PC-9 (cell line): ENCODE data around the gene HPGD. TPM values are rescaled to one million over a fixed set of nuclear protein-coding genes. Genes with fewer than 3 reads are reported as not detected.

ENCODE experiments used
- BruUV-seq: library from RNA; stranded (reverse); fragments of 400-500 nt; replicated peaks from 2 replicates; lab custom pipeline; 2021; lab: Mats Ljungman, UMichigan
- CTCF ChIA-PET: fragments of 300-600 bp; sonication (Branson Sonifier 250); formaldehyde crosslinking; loops from one replicate; lab custom pipeline; 2022; ENCODE audit warnings: antibody characterized with exemption; lab: Charles Lee
- POLR2A ChIA-PET: fragments of 300-600 bp; sonication (Branson Sonifier 250); formaldehyde crosslinking; loops from one replicate; lab custom pipeline; 2022; ENCODE audit warnings: antibody characterized with exemption; ENCODE audit not compliant: unreplicated experiment; lab: Charles Lee
- DNase-seq, 2 experiments: peaks; one replicate each; pipeline versions ENCODE4 v3.0.0 to v3.0.0-alpha.2; 2015 to 2022; ENCODE audit warnings: mixed read lengths in 1 of 2
- H2AFZ ChIP-seq: fragments of 200-600 bp; sonication (generic); 2 replicates; pipeline ENCODE4 v1.8.1; 2017; ENCODE audit warnings: antibody characterized with exemption
- H3F3A ChIP-seq: fragments of 200-600 bp; sonication (generic); 2 replicates; pipeline ENCODE4 v1.8.1; 2017; ENCODE audit warnings: antibody characterized with exemption, mild to moderate bottlenecking, low read depth; ENCODE audit not compliant: insufficient read depth
- H3K27ac ChIP-seq: fragments of 200-600 bp; sonication (generic); 2 replicates; pipeline ENCODE4 v1.6.1; 2016; ENCODE audit warnings: mixed run types
- H3K27me3 ChIP-seq: fragments of 200-600 bp; sonication (generic); 2 replicates; pipeline ENCODE4 v1.6.1; 2016; ENCODE audit warnings: low read depth, mixed run types; ENCODE audit not compliant: insufficient read depth
- H3K36me3 ChIP-seq: fragments of 200-600 bp; sonication (generic); 2 replicates; pipeline ENCODE4 v1.6.1; 2016; ENCODE audit warnings: low read depth, mixed run types
- H3K4me1 ChIP-seq: fragments of 200-600 bp; sonication (generic); replicated peaks from 2 replicates; pipeline ENCODE4 v1.6.1; 2016; ENCODE audit warnings: mixed run types; ENCODE audit not compliant: insufficient read depth
- H3K4me2 ChIP-seq: fragments of 200-600 bp; sonication (generic); 2 replicates; pipeline ENCODE4 v1.6.1; 2017; ENCODE audit warnings: mixed run types
- H3K4me3 ChIP-seq: fragments of 200-600 bp; sonication (generic); 2 replicates; pipeline ENCODE4 v1.6.1; 2016; ENCODE audit warnings: mixed run types
- H3K79me2 ChIP-seq: fragments of 200-600 bp; sonication (generic); 2 replicates; pipeline ENCODE4 v1.6.1; 2017; ENCODE audit warnings: low read depth, mixed run types
- H3K9me2 ChIP-seq: fragments of 200-600 bp; sonication (generic); 2 replicates; pipeline ENCODE4 v1.8.1; 2017; ENCODE audit warnings: mild to moderate bottlenecking; ENCODE audit not compliant: insufficient read depth
- H3K9me3 ChIP-seq: fragments of 200-600 bp; sonication (generic); 2 replicates; pipeline ENCODE4 v1.8.1; 2016; ENCODE audit warnings: low read depth; ENCODE audit not compliant: insufficient read depth
- H4K20me1 ChIP-seq: fragments of 200-600 bp; sonication (generic); 2 replicates; pipeline ENCODE4 v1.8.1; 2017; ENCODE audit not compliant: insufficient read depth
- EZH2 ChIP-seq: fragments of 200-600 bp; sonication (generic); IDR thresholded peaks from 2 replicates; pipeline ENCODE4 v1.8.0; 2017; ENCODE audit warnings: antibody characterized with exemption, low read depth
- intact Hi-C: fragments of 100-400 bp; cut with micrococcal nuclease; formaldehyde crosslinking; loops from one replicate; pipeline ENCODE4 v1.10.0; 2022; ENCODE audit not compliant: unreplicated experiment
- total RNA-seq: library from RNA; stranded (reverse); gene quantifications from 2 replicates; pipeline ENCODE4 v1.2.3, GENCODE V29; 2021
- TF ChIP-seq, protein P1 (sequence below): fragments of 200-600 bp; sonication (generic); conservative IDR thresholded peaks from 2 replicates; pipeline ENCODE4 v1.6.1; 2017; ENCODE audit warnings: mixed run types, antibody characterized with exemption, mild to moderate bottlenecking, moderate library complexity

HPGD gene
- total RNA-seq, 1 experiment from 2014 or later: 0.96 TPM

DNA sequence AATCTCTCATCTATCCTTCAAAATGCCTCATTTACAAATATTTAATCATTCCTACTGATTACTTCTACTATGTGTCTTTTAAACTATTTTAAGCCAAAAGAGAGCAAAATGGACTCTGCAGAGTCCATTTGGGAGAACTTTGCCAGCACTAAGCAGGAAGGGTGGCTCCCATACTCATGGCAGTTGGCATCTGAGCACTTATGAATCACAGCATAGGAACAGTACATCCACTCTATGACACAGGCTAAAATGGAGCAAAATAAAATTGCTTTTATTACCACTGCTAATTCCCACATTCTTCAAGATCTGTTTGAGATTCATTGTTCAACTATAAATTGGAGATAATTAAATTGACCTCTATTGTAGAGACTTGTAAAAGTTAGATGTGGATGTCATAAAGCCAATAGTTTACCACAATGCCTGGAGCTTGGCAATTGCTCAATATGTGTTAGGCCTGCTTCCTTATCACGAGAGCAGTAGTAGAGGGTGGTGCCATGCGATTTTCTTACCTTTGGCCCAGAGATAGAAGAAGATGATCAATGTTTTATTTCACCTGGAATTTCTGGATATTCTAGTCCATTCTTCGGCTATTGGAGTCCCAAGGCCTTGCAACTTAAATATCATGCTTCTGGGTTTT lies 19.1 kb downstream of the HPGD start:
- Histone ChIP-seq H3K4me1 (no peaks in the 10 kb centered on the region), H3K27ac (no peak overlapping the region), H4K20me1 (no peaks in the 10 kb centered on the region), H3K4me3 (no peak overlapping the region), H3K9me2 (no peaks in the 10 kb centered on the region), H3K27me3 (no peaks in the 10 kb centered on the region), H3K4me2 (no peak overlapping the region), H3K79me2 (no peaks in the 10 kb centered on the region), H3K9me3 (no peaks in the 10 kb centered on the region), H3K36me3 (no peaks in the 10 kb centered on the region), H2AFZ (no peak overlapping the region), H3F3A (no peaks in the 10 kb centered on the region)
- no peak for DNase-seq
- CTCF ChIA-PET: interaction anchor here (0.7 kb wide), 1 partner anchor 30 kb away, joined by 4 read pairs; no protein-coding TSS in a partner anchor
- POLR2A ChIA-PET: no interaction called here
- TF ChIP-seq, protein P1, sequence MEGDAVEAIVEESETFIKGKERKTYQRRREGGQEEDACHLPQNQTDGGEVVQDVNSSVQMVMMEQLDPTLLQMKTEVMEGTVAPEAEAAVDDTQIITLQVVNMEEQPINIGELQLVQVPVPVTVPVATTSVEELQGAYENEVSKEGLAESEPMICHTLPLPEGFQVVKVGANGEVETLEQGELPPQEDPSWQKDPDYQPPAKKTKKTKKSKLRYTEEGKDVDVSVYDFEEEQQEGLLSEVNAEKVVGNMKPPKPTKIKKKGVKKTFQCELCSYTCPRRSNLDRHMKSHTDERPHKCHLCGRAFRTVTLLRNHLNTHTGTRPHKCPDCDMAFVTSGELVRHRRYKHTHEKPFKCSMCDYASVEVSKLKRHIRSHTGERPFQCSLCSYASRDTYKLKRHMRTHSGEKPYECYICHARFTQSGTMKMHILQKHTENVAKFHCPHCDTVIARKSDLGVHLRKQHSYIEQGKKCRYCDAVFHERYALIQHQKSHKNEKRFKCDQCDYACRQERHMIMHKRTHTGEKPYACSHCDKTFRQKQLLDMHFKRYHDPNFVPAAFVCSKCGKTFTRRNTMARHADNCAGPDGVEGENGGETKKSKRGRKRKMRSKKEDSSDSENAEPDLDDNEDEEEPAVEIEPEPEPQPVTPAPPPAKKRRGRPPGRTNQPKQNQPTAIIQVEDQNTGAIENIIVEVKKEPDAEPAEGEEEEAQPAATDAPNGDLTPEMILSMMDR: no peak
- TF ChIP-seq EZH2: no peak
- intact Hi-C loops: no loop called here
- BruUV-seq: no TSS peak

GRCh38 chr4:174496631-174497432 lies 25.5 kb downstream of the HPGD start:
- no TSS peak for BruUV-seq
- DNase-seq: no peak
- CTCF ChIA-PET: no interaction called here
- H3K36me3 ChIP-seq: no peaks in the 10 kb centered on the region
- no peaks in the 10 kb centered on the region for H3K27me3 ChIP-seq
- no peak overlapping the region for H3K4me2 ChIP-seq
- no peaks in the 10 kb centered on the region for H3K79me2 ChIP-seq
- intact Hi-C loops: no loop called here
- H3K4me3 ChIP-seq: no peak overlapping the region
- H3F3A ChIP-seq: no peaks in the 10 kb centered on the region
- POLR2A ChIA-PET: no interaction called here
- H2AFZ ChIP-seq: no peak overlapping the region
- no peaks in the 10 kb centered on the region for H4K20me1 ChIP-seq
- TF ChIP-seq EZH2: no peak
- TF ChIP-seq, protein P1: no peak
- H3K9me2 ChIP-seq: no peaks in the 10 kb centered on the region
- H3K27ac ChIP-seq: no peak overlapping the region
- no peaks in the 10 kb centered on the region for H3K9me3 ChIP-seq
- no peaks in the 10 kb centered on the region for H3K4me1 ChIP-seq

- Histone ChIP-seq H3K4me3 (no peak overlapping the region), H3F3A (no peaks in the 10 kb centered on the region), H3K4me1 (0 out of 2 replicates have a peak, but pooled peaks cover 2% of the 10 kb centered on the region), H3K36me3 (no peaks in the 10 kb centered on the region), H3K79me2 (no peaks in the 10 kb centered on the region), H3K27ac (no peak overlapping the region), H3K4me2 (no peak overlapping the region), H2AFZ (no peak overlapping the region), H3K9me3 (no peaks in the 10 kb centered on the region), H4K20me1 (no peaks in the 10 kb centered on the region), H3K27me3 (no peaks in the 10 kb centered on the region), H3K9me2 (no peaks in the 10 kb centered on the region)
- intact Hi-C loops: no loop called here
- DNase-seq: no peak
- ChIA-PET CTCF (no interaction called here), POLR2A (no interaction called here)
- no peak for TF ChIP-seq EZH2
- TF ChIP-seq, protein P1: no peak
- no TSS peak for BruUV-seq
Measured at GRCh38 chr4:174495626-174496025, 26.7 kb downstream of the HPGD start.
